SK-N-SH treated with all-trans-retinoic acid at 6 μM for 48 hours (cell line): ENCODE data around the gene PHF3.

ENCODE experiments used
- ATAC-seq: fragments of 200-7000 bp; cut with Tn5 transposase; 3 replicates; pipeline ENCODE4 v1.9.1; 2020; ENCODE audit warnings: mild to moderate bottlenecking, moderate library complexity
- BACH2 ChIP-seq: fragments of 250-450 bp; sonication (Bioruptor Pico); IDR thresholded peaks from 2 replicates; pipeline ENCODE4 v1.9.0; 2021; ENCODE audit warnings: mild to moderate bottlenecking, borderline replicate concordance
- CSDC2 ChIP-seq: fragments of 250-450 bp; sonication (Bioruptor Pico); IDR thresholded peaks from 2 replicates; pipeline ENCODE4 v1.5.0; 2020; ENCODE audit warnings: mild to moderate bottlenecking, moderate library complexity
- ESRRG ChIP-seq: fragments of 250-450 bp; sonication (Bioruptor Pico); IDR thresholded peaks from 2 replicates; pipeline ENCODE4 v1.6.1; 2021; ENCODE audit warnings: mild to moderate bottlenecking
- GLIS3 ChIP-seq: fragments of 250-450 bp; sonication (Bioruptor Pico); IDR thresholded peaks from 2 replicates; pipeline ENCODE4 v1.5.0; 2020; ENCODE audit warnings: mild to moderate bottlenecking, moderate library complexity
- OSR1 ChIP-seq: fragments of 250-450 bp; sonication (Bioruptor Pico); IDR thresholded peaks from 2 replicates; pipeline ENCODE4 v1.8.0; 2022; ENCODE audit warnings: moderate library complexity, mild to moderate bottlenecking, inconsistent platforms
- PPARA ChIP-seq: fragments of 250-450 bp; sonication (Bioruptor Pico); IDR thresholded peaks from 2 replicates; pipeline ENCODE4 v1.5.0; 2020; ENCODE audit warnings: mild to moderate bottlenecking, borderline replicate concordance
- RARB ChIP-seq: fragments of 250-450 bp; sonication (Bioruptor Pico); IDR thresholded peaks from 2 replicates; pipeline ENCODE4 v1.8.0; 2021; ENCODE audit warnings: mild to moderate bottlenecking, moderate library complexity
- SNAI2 ChIP-seq: fragments of 250-450 bp; sonication (Bioruptor Pico); IDR thresholded peaks from 2 replicates; pipeline ENCODE4 v1.5.0; 2020; ENCODE audit warnings: mild to moderate bottlenecking, moderate library complexity
- TCF4 ChIP-seq: fragments of 250-450 bp; sonication (Bioruptor Pico); IDR thresholded peaks from 2 replicates; pipeline ENCODE4 v1.8.0; 2021; ENCODE audit warnings: mild to moderate bottlenecking, moderate library complexity, borderline replicate concordance
- TOX ChIP-seq: fragments of 250-450 bp; sonication (Bioruptor Pico); IDR thresholded peaks from 2 replicates; pipeline ENCODE4 v1.8.0; 2021; ENCODE audit warnings: mild to moderate bottlenecking, moderate library complexity, borderline replicate concordance
- ZC3H10 ChIP-seq: fragments of 250-450 bp; sonication (Bioruptor Pico); IDR thresholded peaks from 2 replicates; pipeline ENCODE4 v1.5.1; 2021; ENCODE audit warnings: mild to moderate bottlenecking, moderate library complexity
- ZFP3 ChIP-seq: fragments of 250-450 bp; sonication (Bioruptor Pico); IDR thresholded peaks from 2 replicates; pipeline ENCODE4 v1.5.0; 2020; ENCODE audit warnings: mild to moderate bottlenecking, moderate library complexity
- ZNF70 ChIP-seq: fragments of 450-650 bp; formaldehyde crosslinking; IDR thresholded peaks from 2 replicates; pipeline ENCODE4 v1.5.0; 2020; ENCODE audit warnings: mild to moderate bottlenecking, moderate library complexity
- ZNF8 ChIP-seq: fragments of 450-650 bp; formaldehyde crosslinking; IDR thresholded peaks from 2 replicates; pipeline ENCODE4 v1.5.0; 2020; ENCODE audit warnings: mild to moderate bottlenecking, moderate library complexity
- TF ChIP-seq, protein P1 (sequence below): fragments of 250-450 bp; sonication (Bioruptor Pico); IDR thresholded peaks from 2 replicates; pipeline ENCODE4 v1.5.0; 2020; ENCODE audit warnings: mild to moderate bottlenecking, moderate library complexity
- TF ChIP-seq, protein P2 (sequence below): fragments of 250-450 bp; sonication (Bioruptor Pico); IDR thresholded peaks from 2 replicates; pipeline ENCODE4 v1.5.1; 2021; ENCODE audit warnings: mild to moderate bottlenecking, moderate library complexity
- TF ChIP-seq, protein P3 (sequence below): fragments of 250-450 bp; sonication (Bioruptor Pico); IDR thresholded peaks from 2 replicates; pipeline ENCODE4 v1.5.1; 2020; ENCODE audit warnings: low read depth, mild to moderate bottlenecking, moderate library complexity
- TF ChIP-seq, protein P4 (sequence below): fragments of 250-450 bp; sonication (Bioruptor Pico); IDR thresholded peaks from 2 replicates; pipeline ENCODE4 v1.8.0; 2021; ENCODE audit warnings: low read depth, mild to moderate bottlenecking, moderate library complexity, borderline replicate concordance

PHF3 gene

DNA sequence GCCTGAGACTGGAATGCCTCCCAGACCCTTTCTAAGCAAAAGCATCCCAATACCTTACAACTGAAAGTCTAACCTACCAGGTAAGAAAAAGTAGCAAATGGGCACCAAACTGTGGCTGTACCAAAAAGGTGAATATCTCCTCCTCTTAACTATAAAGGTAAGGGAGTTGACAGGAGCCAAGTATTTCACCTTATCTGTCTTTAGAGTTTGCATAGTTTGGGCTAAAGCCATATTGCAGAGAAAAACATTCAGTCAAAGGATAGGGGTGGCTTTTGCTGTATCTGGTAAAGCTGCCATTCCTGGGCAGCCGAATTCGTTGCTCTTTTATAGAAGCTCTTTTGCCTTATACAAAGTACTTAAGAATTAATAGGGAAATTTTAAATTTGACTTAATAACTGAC is 38.1 kb downstream of the PHF3 start:
- TF ChIP-seq ZC3H10 (CRISPR knock-in tag), result no peak
- no peak for TF ChIP-seq ESRRG (CRISPR knock-in tag)
- TF ChIP-seq, protein P1, sequence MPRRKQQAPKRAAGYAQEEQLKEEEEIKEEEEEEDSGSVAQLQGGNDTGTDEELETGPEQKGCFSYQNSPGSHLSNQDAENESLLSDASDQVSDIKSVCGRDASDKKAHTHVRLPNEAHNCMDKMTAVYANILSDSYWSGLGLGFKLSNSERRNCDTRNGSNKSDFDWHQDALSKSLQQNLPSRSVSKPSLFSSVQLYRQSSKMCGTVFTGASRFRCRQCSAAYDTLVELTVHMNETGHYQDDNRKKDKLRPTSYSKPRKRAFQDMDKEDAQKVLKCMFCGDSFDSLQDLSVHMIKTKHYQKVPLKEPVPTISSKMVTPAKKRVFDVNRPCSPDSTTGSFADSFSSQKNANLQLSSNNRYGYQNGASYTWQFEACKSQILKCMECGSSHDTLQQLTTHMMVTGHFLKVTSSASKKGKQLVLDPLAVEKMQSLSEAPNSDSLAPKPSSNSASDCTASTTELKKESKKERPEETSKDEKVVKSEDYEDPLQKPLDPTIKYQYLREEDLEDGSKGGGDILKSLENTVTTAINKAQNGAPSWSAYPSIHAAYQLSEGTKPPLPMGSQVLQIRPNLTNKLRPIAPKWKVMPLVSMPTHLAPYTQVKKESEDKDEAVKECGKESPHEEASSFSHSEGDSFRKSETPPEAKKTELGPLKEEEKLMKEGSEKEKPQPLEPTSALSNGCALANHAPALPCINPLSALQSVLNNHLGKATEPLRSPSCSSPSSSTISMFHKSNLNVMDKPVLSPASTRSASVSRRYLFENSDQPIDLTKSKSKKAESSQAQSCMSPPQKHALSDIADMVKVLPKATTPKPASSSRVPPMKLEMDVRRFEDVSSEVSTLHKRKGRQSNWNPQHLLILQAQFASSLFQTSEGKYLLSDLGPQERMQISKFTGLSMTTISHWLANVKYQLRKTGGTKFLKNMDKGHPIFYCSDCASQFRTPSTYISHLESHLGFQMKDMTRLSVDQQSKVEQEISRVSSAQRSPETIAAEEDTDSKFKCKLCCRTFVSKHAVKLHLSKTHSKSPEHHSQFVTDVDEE (CRISPR knock-in tag), result no peak
- no peak for TF ChIP-seq PPARA (CRISPR knock-in tag)
- TF ChIP-seq, protein P2, sequence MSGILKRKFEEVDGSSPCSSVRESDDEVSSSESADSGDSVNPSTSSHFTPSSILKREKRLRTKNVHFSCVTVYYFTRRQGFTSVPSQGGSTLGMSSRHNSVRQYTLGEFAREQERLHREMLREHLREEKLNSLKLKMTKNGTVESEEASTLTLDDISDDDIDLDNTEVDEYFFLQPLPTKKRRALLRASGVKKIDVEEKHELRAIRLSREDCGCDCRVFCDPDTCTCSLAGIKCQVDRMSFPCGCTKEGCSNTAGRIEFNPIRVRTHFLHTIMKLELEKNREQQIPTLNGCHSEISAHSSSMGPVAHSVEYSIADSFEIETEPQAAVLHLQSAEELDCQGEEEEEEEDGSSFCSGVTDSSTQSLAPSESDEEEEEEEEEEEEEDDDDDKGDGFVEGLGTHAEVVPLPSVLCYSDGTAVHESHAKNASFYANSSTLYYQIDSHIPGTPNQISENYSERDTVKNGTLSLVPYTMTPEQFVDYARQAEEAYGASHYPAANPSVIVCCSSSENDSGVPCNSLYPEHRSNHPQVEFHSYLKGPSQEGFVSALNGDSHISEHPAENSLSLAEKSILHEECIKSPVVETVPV (CRISPR knock-in tag), result no peak
- TF ChIP-seq CSDC2, result no peak
- TF ChIP-seq, protein P3, sequence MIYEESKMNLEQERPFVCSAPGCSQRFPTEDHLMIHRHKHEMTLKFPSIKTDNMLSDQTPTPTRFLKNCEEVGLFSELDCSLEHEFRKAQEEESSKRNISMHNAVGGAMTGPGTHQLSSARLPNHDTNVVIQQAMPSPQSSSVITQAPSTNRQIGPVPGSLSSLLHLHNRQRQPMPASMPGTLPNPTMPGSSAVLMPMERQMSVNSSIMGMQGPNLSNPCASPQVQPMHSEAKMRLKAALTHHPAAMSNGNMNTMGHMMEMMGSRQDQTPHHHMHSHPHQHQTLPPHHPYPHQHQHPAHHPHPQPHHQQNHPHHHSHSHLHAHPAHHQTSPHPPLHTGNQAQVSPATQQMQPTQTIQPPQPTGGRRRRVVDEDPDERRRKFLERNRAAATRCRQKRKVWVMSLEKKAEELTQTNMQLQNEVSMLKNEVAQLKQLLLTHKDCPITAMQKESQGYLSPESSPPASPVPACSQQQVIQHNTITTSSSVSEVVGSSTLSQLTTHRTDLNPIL, result no peak
- no peak for ATAC-seq

DNA sequence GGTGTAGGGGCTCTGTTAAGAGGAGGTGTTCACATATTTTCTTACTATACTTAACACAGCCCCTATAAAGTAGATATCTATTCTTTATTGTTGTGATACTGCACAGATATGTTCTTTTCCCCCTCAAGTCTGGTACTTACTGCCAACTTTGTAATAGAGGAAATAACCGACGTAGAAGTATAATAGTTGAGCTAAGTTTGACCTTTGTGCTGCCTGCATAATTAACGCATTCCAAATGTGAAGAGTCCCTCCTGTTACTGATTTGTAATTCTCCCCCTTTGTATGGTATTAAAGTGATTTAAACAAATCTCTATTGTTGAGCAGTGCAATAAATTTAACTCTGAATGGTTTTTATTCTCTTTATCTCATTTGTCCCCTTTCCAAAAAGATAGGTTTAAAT is 39.0 kb downstream of the PHF3 start:
- no peak for TF ChIP-seq RARB (CRISPR knock-in tag)
- TF ChIP-seq PPARA (CRISPR knock-in tag), result no peak
- TF ChIP-seq ZNF8 (CRISPR knock-in tag), result no peak
- no peak for TF ChIP-seq ESRRG (CRISPR knock-in tag)
- TF ChIP-seq, protein P2 (CRISPR knock-in tag), result no peak
- TF ChIP-seq, protein P4, sequence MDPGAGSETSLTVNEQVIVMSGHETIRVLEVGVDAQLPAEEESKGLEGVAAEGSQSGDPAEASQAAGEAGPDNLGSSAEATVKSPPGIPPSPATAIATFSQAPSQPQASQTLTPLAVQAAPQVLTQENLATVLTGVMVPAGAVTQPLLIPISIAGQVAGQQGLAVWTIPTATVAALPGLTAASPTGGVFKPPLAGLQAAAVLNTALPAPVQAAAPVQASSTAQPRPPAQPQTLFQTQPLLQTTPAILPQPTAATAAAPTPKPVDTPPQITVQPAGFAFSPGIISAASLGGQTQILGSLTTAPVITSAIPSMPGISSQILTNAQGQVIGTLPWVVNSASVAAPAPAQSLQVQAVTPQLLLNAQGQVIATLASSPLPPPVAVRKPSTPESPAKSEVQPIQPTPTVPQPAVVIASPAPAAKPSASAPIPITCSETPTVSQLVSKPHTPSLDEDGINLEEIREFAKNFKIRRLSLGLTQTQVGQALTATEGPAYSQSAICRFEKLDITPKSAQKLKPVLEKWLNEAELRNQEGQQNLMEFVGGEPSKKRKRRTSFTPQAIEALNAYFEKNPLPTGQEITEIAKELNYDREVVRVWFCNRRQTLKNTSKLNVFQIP (CRISPR knock-in tag), result no peak
- TF ChIP-seq TOX (CRISPR knock-in tag), result no peak
- TF ChIP-seq CSDC2, result no peak
- ATAC-seq, result no peak

DNA sequence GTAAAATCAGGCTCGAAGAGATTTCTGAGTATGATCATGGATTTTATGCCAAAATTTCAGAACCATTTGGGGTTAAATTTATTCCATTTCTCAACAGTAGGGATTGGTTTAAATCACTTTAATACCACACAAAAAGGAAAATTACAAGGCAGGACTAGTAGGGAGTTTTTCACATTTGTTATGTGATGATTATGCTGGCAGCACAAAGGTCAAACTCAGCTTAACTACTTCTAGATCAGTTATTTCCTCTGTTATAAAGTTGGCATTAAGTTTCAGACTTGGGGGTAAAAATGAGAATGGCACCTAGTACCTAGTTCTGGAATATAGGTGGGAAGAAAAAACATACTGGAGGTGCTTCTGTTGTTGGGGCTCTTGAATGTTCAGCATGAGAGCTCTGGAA is 39.5 kb downstream of the PHF3 start:
- no peak for ATAC-seq
- TF ChIP-seq TCF4 (no peak), ZNF70 (CRISPR knock-in tag) (no peak), ESRRG (CRISPR knock-in tag) (no peak), CSDC2 (no peak), SNAI2 (CRISPR knock-in tag) (no peak), GLIS3 (CRISPR knock-in tag) (no peak), ZFP3 (CRISPR knock-in tag) (no peak), OSR1 (no peak), RARB (CRISPR knock-in tag) (no peak), BACH2 (CRISPR knock-in tag) (no peak)
- TF ChIP-seq, protein P4 (CRISPR knock-in tag), result no peak
- TF ChIP-seq, protein P3, result no peak
